A673 (cell line): ENCODE measurements around the gene ST6GALNAC5.

Source experiments
- CTCF ChIP-seq: fragments of 300-800, 200-600 bp; sonication (generic); conservative IDR thresholded peaks from 2 replicates; pipeline ENCODE4 v1.5.1; 2017; ENCODE audit warnings: low read depth, mild to moderate bottlenecking, antibody characterized with exemption, low read length, moderate library complexity, mixed read lengths
- EZH2 ChIP-seq: fragments of 200-600 bp; sonication (generic); IDR thresholded peaks from 2 replicates; pipeline ENCODE4 v1.6.1; 2017; ENCODE audit warnings: borderline replicate concordance, low read depth, mild to moderate bottlenecking, mixed read lengths, antibody characterized with exemption, low read length; ENCODE audit not compliant: poor library complexity, severe bottlenecking

GRCh38 chr1:77012066-77012465 lies 144.8 kb downstream of the ST6GALNAC5 start:
- TF ChIP-seq CTCF, result no peak
- TF ChIP-seq EZH2, result no peak
